22Rv1 (cell line): ENCODE results near the gene PALM.

Experiments
- H3K27ac ChIP-seq: fragments of 450-650 bp; 2 replicates; pipeline ENCODE4 v1.5.1; 2017
- CTCF ChIP-seq: fragments of 450-650 bp; IDR thresholded peaks from 2 replicates; pipeline ENCODE4 v1.5.1; 2017; ENCODE audit warnings: mild to moderate bottlenecking
- ZFX ChIP-seq: fragments of 450-650 bp; IDR thresholded peaks from 2 replicates; pipeline ENCODE4 v1.6.1; 2017; ENCODE audit warnings: antibody characterized with exemption, borderline replicate concordance

The PALM gene

GRCh38 chr19:795073-795611, 86.4 kb downstream of the PALM start:
- TF ChIP-seq CTCF (no peak), ZFX (no peak)
- no peak overlapping the region for H3K27ac ChIP-seq

- TF ChIP-seq CTCF = no peak
- TF ChIP-seq ZFX = no peak
- H3K27ac ChIP-seq = peak overlapping the region; percentile 99
These were observed 87.2 kb downstream of the PALM start for GRCh38 chr19:795691-796581.

- H3K27ac ChIP-seq = peak within 1 kb of the TSS; percentile 99
- no peak for TF ChIP-seq ZFX
- TF ChIP-seq CTCF = no peak
These were observed 88.2 kb downstream of the PALM start, which contains the start of gene PTBP1 for GRCh38 chr19:796692-797527. TSS of gene PTBP1 (plus strand) at chr19:797452. CDS start at chr19:797498, 46 bp downstream.
